Bronchial epithelial cell (primary cell): ENCODE results near the gene GFRA4. TPM values are rescaled to one million over a fixed set of nuclear protein-coding genes. Genes with fewer than 3 reads are reported as not detected.

ENCODE experiments used
- DNase-seq: peaks from one replicate; pipeline ENCODE4 v3.0.0-alpha.2; 2010; ENCODE audit warnings: low read depth
- FAIRE-seq: peaks from 2 replicates; lab custom pipeline; 2011; peaks lifted over from hg19 to GRCh38; lab: Jason Lieb, UNC
- H3K27me3 ChIP-seq: 2 replicates; pipeline ENCODE4 v1.5.1; 2011; ENCODE audit warnings: low read length; ENCODE audit not compliant: control insufficient read depth, insufficient read depth
- H3K36me3 ChIP-seq: 2 replicates; pipeline ENCODE4 v1.5.1; 2011; ENCODE audit warnings: low read length; ENCODE audit not compliant: control insufficient read depth, insufficient read depth
- H3K4me3 ChIP-seq: 2 replicates; pipeline ENCODE4 v1.5.1; 2011; ENCODE audit warnings: mild to moderate bottlenecking, low read depth, low read length, control low read depth
- total RNA-seq: library from RNA; depleted of rRNA; stranded (reverse); fragments of >200 nt; gene quantifications from 2 replicates; pipeline ENCODE4 v1.2.1, GENCODE V29; 2014
- TF ChIP-seq, protein P1 (sequence below): IDR thresholded peaks from 2 replicates; pipeline ENCODE4 v1.5.1; 2011; ENCODE audit warnings: mild to moderate bottlenecking, moderate library complexity, low read length, control low read depth, inconsistent platforms; ENCODE audit not compliant: insufficient read depth, severe bottlenecking

GFRA4 gene
- total RNA-seq, 1 donor from 2014 or later = not detected

DNA sequence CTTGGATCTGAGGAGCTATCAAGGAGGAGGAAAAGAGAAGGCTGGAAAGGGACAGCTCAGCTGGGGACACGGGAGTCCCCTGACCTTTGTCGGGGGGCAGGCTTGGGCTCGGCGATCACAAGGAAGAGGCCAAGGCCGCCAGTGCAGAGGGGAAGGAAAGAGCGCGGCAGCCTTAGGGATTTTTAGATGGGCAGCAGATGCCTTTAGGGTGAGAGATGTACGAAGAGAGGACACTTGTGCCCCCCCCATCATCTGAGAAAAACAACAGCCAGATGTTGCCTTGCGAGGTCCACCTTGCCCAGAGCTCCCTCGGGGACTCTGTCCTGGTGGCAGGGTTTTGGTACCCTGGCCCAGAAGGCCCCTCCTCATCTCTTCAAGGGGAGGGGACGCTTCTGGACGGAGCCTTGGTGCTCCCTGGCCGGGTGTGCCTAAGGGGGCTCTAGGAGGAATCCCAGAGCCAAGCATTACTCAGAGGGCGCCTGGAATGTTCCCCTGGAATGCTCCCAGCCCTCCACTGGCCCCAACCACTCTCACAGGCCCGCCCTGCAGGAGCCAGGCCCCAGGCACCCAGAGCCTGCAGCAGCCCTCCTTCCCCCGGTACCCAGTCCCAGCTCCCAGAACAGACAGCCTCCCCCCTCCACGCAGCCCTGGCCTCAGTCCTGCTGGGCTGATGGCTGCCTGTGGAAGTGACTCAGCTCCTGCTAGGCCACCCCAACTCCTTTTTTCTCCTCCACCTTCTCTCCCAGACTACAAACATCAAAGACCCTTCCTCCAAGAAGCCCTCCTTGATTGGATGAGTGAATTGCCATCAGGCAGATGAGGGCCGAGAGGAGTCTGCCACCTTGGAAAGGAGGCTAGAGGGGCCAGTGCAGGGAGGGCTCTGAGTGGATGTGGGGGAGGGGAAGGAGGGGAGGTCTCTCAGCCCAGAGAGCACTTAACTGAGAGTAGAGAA is 16.8 kb upstream of the GFRA4 start:
- DNase-seq (no peak), FAIRE-seq (no peak)
- Histone ChIP-seq H3K27me3 (peaks cover 29% of the 10 kb centered on the region), H3K36me3 (no peaks in the 10 kb centered on the region), H3K4me3 (no peak overlapping the region)
- TF ChIP-seq, protein P1, sequence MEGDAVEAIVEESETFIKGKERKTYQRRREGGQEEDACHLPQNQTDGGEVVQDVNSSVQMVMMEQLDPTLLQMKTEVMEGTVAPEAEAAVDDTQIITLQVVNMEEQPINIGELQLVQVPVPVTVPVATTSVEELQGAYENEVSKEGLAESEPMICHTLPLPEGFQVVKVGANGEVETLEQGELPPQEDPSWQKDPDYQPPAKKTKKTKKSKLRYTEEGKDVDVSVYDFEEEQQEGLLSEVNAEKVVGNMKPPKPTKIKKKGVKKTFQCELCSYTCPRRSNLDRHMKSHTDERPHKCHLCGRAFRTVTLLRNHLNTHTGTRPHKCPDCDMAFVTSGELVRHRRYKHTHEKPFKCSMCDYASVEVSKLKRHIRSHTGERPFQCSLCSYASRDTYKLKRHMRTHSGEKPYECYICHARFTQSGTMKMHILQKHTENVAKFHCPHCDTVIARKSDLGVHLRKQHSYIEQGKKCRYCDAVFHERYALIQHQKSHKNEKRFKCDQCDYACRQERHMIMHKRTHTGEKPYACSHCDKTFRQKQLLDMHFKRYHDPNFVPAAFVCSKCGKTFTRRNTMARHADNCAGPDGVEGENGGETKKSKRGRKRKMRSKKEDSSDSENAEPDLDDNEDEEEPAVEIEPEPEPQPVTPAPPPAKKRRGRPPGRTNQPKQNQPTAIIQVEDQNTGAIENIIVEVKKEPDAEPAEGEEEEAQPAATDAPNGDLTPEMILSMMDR = no peak

DNA sequence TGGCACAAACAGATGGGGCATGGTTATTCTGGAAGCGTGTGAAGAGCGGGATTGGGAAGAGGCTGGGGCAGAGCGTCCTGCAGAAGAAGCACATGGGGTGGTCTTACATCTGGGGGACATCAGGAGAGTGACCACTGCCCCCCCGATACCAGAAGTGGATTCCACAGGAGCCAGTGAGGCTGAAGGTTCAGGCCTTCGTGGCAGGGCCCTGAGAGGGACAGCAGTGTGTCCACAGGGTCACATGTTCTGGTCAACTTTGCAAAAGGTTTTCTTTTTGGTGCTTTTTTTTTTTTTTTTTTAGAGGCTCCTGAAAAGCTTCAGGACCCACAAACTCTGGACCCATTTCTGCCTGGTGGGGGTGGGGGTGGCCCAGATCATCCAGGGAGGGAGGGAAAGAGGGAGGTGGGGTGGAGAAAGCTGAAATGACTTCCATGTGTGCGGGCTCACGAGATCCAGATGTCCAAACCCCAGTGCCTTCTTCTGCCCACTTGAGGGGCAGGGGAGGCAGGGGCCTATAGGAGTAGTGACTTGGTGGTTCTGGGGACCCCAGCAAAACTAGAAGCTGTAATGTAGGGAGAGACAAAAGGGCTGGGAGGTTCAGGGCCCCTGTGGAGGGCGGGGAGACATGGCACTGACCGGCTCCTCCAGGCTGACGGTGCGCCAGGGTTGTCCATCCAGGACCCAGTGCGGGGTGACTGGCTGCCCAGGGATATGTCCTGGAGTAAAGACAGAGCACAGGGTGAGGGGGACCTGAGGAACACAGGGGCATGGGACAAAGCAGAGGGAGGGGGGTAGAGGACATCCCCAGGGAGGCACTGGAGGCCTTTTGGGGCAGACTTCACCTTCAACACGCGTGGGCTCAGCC is 15.9 kb upstream of the GFRA4 start:
- Histone ChIP-seq H3K36me3 (no peaks in the 10 kb centered on the region), H3K4me3 (no peak overlapping the region), H3K27me3 (peaks cover 34% of the 10 kb centered on the region)
- TF ChIP-seq, protein P1 = no peak
- DNase-seq (no peak), FAIRE-seq (no peak)

DNA sequence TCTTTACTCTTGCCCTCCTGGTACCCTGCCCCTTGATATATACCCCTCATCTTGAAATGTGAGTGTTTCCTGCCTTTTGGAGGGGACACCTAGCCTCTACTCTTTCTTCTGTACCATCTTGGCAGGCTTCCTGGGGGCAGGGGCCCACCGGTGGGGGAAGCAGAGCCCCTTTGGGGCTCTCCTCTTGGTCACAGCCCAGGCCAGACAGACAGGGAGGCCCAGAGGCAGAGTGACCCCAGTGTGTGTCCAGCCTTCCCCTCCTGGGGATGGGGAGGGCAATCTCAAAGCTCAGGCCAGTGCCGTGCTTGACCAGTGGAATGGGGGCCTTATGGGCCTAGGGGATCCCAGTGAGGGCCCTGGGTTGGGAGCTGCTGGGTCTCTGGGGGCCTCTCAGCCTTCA is 15.0 kb upstream of the GFRA4 start:
- H3K4me3 ChIP-seq = no peak overlapping the region
- H3K36me3 ChIP-seq = no peaks in the 10 kb centered on the region
- FAIRE-seq (no peak), DNase-seq (no peak)
- peaks cover 37% of the 10 kb centered on the region for H3K27me3 ChIP-seq
- TF ChIP-seq, protein P1 = no peak

DNA sequence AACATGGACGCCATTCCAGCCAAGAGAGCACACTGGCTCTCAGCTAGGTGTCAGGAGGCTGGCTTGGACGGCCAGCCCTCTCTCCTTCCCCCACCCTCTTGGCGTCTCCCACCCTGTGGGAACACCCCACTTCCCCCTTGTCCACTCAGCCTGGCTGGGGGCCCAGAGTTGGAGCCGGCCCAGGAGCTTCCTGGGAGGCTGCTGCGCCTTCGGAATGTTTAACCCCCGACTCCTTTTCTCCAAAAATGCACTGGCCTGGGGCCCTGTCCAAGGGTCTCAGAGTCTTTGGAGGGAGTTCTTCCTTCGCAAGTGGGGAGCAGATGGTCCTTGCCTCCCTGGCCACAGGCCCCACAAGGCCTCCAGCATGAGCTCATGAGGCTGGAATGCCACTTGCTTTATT is 14.5 kb upstream of the GFRA4 start:
- DNase-seq (no peak), FAIRE-seq (no peak)
- Histone ChIP-seq H3K27me3 (peaks cover 40% of the 10 kb centered on the region), H3K4me3 (no peak overlapping the region), H3K36me3 (no peaks in the 10 kb centered on the region)
- TF ChIP-seq, protein P1 = no peak

DNA sequence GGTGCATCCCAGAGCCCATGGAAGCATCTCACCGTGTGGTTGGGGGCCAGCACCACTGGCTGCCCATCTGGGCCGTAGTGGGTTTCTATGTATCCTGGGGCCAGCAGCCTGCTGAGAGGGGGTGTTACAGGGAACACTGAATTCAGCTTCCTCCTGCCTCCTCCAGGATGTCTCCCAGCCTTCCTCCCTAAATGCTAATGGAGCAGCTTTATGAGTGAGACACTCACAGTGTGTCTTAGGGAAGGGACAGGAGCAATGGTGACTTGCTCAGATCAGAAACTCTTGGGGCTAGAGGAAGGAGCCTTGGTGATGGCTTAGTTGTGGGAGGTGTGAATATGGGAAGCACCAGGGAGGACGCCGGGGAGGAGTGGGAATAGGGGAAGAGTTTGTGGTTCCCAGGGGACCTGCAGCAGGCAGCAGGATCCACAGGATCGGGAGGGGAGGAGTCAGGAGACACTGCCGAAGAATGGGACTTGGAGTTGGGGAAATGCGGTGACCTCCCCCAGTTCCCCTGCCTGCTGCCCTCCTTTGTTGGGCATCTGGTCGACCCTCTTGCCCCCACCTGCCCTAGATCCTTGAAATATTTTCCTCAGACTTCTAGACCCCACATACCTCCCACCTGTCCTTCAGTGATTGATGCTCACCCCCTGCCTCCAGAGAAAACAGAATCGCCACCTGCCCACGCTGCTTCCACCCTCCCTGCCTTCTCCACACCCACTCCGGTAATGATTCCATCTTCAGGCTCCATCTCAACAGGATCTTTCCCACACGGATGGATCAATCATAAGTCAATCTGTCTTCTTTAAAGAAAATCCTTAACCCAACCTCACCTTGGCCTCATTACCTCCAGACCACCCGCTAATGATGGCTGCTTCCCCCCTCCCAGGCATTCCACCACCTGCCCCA is 12.0 kb upstream of the GFRA4 start:
- Histone ChIP-seq H3K4me3 (no peak overlapping the region), H3K36me3 (no peaks in the 10 kb centered on the region), H3K27me3 (peaks cover 35% of the 10 kb centered on the region)
- FAIRE-seq = no peak
- TF ChIP-seq, protein P1 = no peak
- DNase-seq = no peak
